ENCODE results near the gene ZFP30. TPM values are rescaled to one million over a fixed set of nuclear protein-coding genes. Genes with fewer than 3 reads are reported as not detected.

The ZFP30 gene
- total and polyA plus RNA-seq, 2 of the 13 experiments (the other 11 are each of a cell fraction or from before 2014, with no cell fraction given): 3.4 to 19.2 TPM

DNA sequence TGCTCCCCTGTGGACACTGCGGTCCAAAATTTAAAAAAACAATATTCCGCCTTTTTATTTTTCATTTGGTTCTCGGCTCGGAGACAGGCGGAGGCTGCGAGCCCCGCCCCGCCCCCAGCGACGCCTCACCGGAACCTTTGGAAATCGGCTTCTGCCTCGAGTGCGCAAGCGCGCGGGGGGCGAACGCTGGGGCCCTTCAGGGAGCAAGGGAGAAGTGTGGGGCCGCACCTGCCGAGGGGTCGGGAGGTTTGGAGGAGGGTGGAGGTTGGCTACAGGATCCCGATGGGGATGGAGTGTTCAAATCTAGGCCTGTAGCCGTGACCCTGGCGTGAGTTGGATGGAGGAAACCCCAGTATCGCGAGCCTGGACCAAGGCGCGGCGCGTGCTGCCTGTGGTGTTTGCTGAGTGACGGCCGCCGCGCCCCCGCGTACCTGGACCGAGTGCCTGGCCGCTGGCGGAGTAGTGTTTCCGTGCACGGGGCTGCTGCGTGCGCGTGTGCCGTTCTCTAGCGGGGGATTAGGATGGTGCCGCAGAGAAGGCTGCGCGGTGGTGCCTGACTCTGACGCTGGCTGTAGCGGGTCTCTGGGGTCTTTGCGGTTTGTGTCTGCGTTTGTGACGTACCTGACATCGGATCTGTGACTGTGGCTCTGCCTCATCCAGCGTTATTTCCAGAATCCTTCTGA is 565 bp upstream of the ZFP30 start (continued):
- TF ChIP-seq, protein P1, sequence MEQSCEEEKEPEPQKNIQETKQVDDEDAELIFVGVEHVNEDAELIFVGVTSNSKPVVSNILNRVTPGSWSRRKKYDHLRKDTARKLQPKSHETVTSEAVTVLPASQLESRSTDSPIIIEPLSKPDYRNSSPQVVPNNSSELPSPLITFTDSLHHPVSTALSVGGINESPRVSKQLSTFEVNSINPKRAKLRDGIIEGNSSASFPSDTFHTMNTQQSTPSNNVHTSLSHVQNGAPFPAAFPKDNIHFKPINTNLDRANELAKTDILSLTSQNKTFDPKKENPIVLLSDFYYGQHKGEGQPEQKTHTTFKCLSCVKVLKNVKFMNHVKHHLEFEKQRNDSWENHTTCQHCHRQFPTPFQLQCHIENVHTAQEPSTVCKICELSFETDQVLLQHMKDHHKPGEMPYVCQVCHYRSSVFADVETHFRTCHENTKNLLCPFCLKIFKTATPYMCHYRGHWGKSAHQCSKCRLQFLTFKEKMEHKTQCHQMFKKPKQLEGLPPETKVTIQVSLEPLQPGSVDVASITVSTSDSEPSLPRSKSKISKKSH (CRISPR knock-in tag; IDR thresholded peaks at IDR 0.05; ENCODE audit: borderline replicate concordance): peak; percentile 97
- TF ChIP-seq ZNF766 (CRISPR knock-in tag; IDR thresholded peaks at IDR 0.05; ENCODE audit: borderline replicate concordance) (peak; percentile 37; the same call in 1 of the 2 replicates), ZNF841 (CRISPR knock-in tag; IDR thresholded peaks at IDR 0.05; ENCODE audit: borderline replicate concordance) (no peak), ZNF282 (IDR thresholded peaks at IDR 0.05; ENCODE audit: partially characterized antibody) (no peak), MATR3 (CRISPR knock-in tag; IDR thresholded peaks at IDR 0.05) (no peak), ZNF629 (CRISPR knock-in tag; conservative IDR thresholded peaks at IDR 0.05) (no peak), YEATS2 (CRISPR knock-in tag; IDR thresholded peaks at IDR 0.05; ENCODE audit: borderline replicate concordance) (peak; percentile 81; the same call in 1 of the 2 replicates), ISX (CRISPR knock-in tag; conservative IDR thresholded peaks at IDR 0.05) (no peak), MTA1 (CRISPR knock-in tag; IDR thresholded peaks at IDR 0.05; ENCODE audit: borderline replicate concordance) (0 out of 2 replicates have a peak, but pooled peaks have one; percentile 70), FOXC1 (CRISPR knock-in tag; IDR thresholded peaks at IDR 0.05; ENCODE audit: borderline replicate concordance) (peak; percentile 93; the same call in 1 of the 2 replicates), CAMTA2 (CRISPR knock-in tag; IDR thresholded peaks at IDR 0.05; ENCODE audit: borderline replicate concordance) (no peak), CBFB (CRISPR knock-in tag; IDR thresholded peaks at IDR 0.05) (peak; percentile 66; the same call in 1 of the 2 replicates), RFX5 (IDR thresholded peaks at IDR 0.05; ENCODE audit: low read depth, low read length) (peak; percentile 31; the same call in 1 of the 2 replicates), TBX2 (CRISPR knock-in tag; IDR thresholded peaks at IDR 0.05; ENCODE audit: borderline replicate concordance) (peak; percentile 79), JUN (CRISPR knock-in tag; IDR thresholded peaks at IDR 0.05) (no peak; the same call in 1 of the 2 replicates), STAT5B (CRISPR knock-in tag; IDR thresholded peaks at IDR 0.05) (no peak), AHR (CRISPR knock-in tag; IDR thresholded peaks at IDR 0.05) (peak; percentile 53), ZNF24 (IDR thresholded peaks at IDR 0.05) (no peak), ZMAT3 (CRISPR knock-in tag; conservative IDR thresholded peaks at IDR 0.05) (peak; percentile 49; the same call in 1 of the 2 replicates)
- TF ChIP-seq, protein P2, sequence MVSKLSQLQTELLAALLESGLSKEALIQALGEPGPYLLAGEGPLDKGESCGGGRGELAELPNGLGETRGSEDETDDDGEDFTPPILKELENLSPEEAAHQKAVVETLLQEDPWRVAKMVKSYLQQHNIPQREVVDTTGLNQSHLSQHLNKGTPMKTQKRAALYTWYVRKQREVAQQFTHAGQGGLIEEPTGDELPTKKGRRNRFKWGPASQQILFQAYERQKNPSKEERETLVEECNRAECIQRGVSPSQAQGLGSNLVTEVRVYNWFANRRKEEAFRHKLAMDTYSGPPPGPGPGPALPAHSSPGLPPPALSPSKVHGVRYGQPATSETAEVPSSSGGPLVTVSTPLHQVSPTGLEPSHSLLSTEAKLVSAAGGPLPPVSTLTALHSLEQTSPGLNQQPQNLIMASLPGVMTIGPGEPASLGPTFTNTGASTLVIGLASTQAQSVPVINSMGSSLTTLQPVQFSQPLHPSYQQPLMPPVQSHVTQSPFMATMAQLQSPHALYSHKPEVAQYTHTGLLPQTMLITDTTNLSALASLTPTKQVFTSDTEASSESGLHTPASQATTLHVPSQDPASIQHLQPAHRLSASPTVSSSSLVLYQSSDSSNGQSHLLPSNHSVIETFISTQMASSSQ (IDR thresholded peaks at IDR 0.05; ENCODE audit: low read depth): no peak
- TF ChIP-seq, protein P2 (CRISPR knock-in tag; IDR thresholded peaks at IDR 0.05; ENCODE audit: borderline replicate concordance): no peak
- TF ChIP-seq, protein P3, sequence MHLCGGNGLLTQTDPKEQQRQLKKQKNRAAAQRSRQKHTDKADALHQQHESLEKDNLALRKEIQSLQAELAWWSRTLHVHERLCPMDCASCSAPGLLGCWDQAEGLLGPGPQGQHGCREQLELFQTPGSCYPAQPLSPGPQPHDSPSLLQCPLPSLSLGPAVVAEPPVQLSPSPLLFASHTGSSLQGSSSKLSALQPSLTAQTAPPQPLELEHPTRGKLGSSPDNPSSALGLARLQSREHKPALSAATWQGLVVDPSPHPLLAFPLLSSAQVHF (CRISPR knock-in tag; IDR thresholded peaks at IDR 0.05): 0 out of 2 replicates have a peak, but pooled peaks have one; percentile 50
- TF ChIP-seq, protein P4, sequence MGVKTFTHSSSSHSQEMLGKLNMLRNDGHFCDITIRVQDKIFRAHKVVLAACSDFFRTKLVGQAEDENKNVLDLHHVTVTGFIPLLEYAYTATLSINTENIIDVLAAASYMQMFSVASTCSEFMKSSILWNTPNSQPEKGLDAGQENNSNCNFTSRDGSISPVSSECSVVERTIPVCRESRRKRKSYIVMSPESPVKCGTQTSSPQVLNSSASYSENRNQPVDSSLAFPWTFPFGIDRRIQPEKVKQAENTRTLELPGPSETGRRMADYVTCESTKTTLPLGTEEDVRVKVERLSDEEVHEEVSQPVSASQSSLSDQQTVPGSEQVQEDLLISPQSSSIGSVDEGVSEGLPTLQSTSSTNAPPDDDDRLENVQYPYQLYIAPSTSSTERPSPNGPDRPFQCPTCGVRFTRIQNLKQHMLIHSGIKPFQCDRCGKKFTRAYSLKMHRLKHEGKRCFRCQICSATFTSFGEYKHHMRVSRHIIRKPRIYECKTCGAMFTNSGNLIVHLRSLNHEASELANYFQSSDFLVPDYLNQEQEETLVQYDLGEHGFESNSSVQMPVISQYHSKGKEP (CRISPR knock-in tag; IDR thresholded peaks at IDR 0.05): no peak
